GM21367 (cell line): Measurements from ENCODE around the gene RCCD1.
A peak's percentile ranks its signal among the peaks of the same experiment; 100 is the strongest.

Source experiments
- ATAC-seq: cut with Tn5 transposase; IDR thresholded peaks from one replicate; pipeline ENCODE4 v1.9.1; 2021; ENCODE audit not compliant: unreplicated experiment

RCCD1 gene

GRCh38 chr15:90960298-90961091, 5.8 kb downstream of the RCCD1 start:
- no peak for ATAC-seq

DNA sequence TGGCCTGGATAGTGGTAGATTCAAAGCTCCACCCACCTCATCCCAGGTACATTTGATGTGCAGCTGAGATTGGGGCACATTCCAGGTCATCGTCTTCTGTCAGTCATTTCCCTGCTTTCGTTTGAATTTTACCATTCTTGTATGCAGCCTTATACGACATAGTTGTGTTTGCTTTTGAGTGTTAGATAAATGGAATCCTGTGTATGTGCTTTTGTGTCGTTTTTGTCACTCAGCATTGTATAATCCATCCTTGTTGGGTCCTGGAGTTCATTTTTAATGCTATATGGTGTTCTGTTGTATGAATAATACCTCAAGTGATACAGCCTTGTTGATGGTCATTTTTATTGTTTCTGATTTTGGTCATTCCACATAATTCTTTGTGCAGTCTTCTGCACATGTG, 7.3 kb downstream of the RCCD1 start:
- ATAC-seq = no peak

- ATAC-seq = no peak
These were observed 11.6 kb downstream of the RCCD1 start for GRCh38 chr15:90966262-90966661.

- no peak for ATAC-seq
These were observed 12.5 kb downstream of the RCCD1 start for GRCh38 chr15:90967206-90967605.

- no peak for ATAC-seq
These were observed 13.8 kb downstream of the RCCD1 start for GRCh38 chr15:90968434-90968833.

DNA sequence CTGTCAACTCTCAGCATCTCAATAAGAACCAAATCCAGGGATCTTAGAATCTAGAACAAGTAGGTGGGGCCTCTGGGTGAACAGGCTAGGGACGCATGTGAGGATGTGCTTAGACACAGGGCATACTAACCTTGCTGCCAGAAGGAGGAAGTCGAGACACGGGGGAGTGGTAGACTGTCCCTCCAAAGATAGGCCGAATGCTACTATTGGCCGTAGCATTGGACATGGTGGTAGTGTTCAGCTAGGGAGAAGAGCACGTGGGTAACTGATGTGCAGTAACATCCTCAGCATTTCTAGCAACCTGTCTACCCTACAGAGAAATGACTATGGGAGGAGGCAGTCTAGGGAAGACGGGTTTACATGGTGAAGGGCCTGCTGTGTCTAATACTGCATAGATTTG, 15.6 kb downstream of the RCCD1 start:
- ATAC-seq = no peak

- ATAC-seq = no peak
These were observed 17.4 kb downstream of the RCCD1 start for GRCh38 chr15:90972133-90972532.

GRCh38 chr15:90974216-90974615, 19.5 kb downstream of the RCCD1 start:
- ATAC-seq = no peak

DNA sequence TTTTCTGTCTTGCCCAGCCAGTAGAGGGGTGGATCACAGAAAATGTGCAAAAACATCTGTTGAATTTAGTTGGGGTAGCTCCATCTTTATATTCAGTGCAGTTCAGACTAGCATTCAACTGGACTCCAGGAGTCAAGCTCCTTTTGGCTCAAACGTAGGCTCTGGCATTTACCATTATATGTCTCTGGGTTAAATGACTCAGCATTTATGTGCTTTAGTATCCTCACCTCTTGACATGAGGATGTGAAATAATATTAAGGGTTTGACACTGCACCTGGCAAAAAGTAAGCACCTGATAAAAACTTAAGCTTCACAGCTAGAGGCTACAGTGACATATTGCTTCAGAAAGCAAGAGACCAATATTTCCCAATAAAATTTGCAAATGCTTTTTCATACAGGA, 24.9 kb downstream of the RCCD1 start:
- no peak for ATAC-seq

DNA sequence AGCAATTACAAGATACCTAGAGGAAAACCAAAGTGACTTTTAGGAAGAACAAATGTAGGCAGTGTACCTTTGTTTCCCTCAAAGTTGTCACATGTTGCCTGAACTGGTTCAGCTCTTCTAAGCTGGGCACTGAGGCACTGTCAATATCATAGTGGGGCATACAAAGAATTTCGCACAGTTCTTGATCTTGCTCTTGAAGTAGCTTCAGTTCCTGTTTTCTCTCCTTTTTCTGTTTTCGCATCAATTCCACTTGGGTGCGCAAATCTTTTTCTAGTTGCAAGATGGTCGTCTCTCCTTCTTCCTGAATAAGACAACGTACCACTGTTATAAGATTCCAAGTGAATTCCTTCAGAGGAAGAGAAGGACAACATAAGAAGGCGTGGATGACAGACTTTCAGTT, 27.0 kb downstream of the RCCD1 start:
- ATAC-seq = peak; percentile 65

DNA sequence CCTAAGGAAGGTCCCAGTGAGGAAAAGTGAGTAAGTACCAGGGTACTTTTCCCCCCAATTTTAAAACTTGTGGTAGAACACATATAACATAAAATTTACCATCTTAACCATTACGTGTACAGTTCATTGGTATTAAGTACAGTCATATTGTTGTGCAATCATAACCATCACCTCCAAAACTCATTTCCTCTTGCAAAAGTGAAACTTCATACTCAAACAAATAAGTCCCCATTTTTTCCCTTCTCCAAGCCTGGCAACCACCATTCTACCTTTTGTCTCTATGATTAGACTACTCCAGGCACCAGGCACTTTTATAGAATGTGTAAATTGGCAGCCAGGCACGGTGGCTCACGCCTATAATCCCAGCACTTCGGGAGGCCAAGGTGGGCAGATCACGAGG, 27.5 kb downstream of the RCCD1 start:
- peak; percentile 21 for ATAC-seq

GRCh38 chr15:90986790-90987507, 32.3 kb downstream of the RCCD1 start:
- no peak for ATAC-seq

DNA sequence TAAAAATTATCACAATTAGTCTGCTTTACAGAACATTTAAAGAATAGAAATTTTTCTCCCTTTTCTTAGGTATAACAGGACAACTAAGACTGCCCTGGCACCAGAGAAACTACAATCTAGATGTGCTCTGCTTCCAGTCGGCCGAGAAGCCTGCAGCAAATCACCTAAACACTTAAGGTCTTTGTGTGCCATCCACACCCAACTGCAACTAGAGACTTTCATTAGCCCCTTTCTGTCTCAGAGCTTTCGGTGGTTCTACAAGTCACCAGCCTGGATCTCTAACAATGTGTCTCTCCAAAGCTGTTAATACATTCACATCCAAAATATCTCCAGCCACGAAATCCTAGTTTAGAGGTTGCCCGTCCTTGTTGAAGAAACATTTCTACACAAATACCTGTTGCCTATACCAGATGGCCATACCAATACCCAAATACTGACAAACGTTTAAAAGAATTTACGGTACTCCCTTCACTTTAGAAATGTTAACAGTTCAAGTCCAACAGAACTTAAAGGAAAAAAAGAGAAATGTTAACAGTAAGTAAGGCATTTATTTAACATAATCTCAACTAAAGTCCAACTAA, 33.0 kb downstream of the RCCD1 start:
- ATAC-seq = no peak

DNA sequence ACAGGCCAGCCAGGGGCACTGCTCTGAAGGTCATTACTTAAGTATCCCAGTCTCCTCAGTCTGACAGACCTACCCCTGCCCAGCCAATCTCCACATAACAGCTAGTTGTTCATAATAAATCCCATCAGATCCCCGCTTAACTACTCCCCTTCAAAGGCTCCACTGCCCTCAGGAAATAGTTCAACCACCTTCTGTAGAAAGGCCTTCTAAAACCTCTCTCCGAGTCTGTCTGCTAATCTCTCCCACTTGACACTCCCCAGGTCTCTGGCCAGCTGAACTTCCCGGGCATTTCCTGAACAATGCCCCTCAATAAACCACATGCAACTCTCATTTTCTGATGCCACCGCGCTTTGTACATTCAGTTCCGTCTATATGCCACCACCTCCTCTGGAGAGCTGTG, 33.6 kb downstream of the RCCD1 start:
- no peak for ATAC-seq

GRCh38 chr15:90989040-90989768, 34.5 kb downstream of the RCCD1 start:
- ATAC-seq = no peak

- no peak for ATAC-seq
These were observed 35.8 kb downstream of the RCCD1 start for GRCh38 chr15:90990446-90990845.

DNA sequence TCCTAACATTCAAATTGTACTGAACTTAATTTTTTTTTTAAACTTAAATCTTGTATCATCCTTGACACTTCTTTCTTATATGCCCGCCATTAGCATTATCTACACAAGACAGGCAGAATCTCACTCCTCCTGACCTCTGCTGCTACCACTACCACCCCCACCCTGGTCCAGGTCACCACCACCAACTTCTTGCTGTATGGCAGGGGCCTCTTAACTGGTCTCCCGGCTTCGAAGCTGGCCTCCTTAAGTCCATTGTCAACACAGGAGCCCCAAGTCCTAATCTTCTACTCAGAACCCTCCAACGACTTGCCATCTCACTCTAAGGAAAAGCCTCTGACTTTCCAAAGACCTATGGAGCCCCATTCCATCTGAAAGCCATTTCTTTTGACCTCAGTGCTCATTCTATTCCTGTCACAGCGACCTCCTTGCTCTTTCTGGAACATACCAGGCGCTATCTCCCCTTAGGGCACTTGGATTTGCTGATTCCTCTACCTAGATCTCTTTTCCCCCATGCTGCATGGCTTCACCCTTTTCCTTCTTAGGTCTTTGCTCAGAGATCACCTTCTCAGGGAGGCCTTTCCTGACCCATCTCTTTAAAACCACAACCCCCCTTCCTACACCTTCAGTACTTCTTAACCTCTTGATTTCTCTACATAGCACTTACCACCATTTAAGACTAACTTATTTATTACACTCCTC, 37.1 kb downstream of the RCCD1 start:
- ATAC-seq = no peak

GRCh38 chr15:90994059-90994416, 39.4 kb downstream of the RCCD1 start:
- peak; percentile 8 for ATAC-seq

GRCh38 chr15:90994417-90995311, 40.0 kb downstream of the RCCD1 start, which contains the start of gene PRC1:
PRC1 (minus strand) TSS chr15:90994535; CDS start chr15:90994417, 118 bp downstream.
- peak; percentile 89 for ATAC-seq

DNA sequence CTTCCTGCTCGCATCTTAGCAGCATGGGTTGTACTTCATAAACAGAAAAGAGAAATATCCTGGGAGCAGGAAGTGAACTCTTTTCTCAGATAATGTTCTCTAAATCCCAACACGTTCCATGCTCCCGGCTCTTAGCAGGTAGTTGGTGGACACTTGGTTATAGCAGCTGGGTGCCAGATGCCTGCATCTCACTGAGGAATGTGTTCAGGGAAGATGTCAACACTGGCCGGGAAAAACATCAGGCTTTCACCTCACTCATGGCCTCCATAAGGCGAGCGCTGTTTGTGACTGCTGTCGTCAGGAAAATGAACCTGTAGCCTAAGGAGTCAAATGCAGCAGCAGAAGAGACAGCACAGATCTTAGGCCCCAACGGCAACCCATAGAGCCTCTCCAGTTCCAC, 44.1 kb downstream of the RCCD1 start:
- ATAC-seq = no peak
